ENCODE data around the gene MAGI2. TPM values are rescaled to one million over a fixed set of nuclear protein-coding genes. Genes with fewer than 3 reads are reported as not detected.

MAGI2 gene
- total RNA-seq, 1 donor from 2014 or later, result 0.38 TPM

- H3K27ac Mint-ChIP-seq, result no peak overlapping the region
- intact Hi-C loops (cut with micrococcal nuclease), result no loop called here
- no peaks in the 10 kb centered on the region for H3K9me3 Mint-ChIP-seq
- ChIA-PET POLR2A (no interaction called here), CTCF (no interaction called here)
- H3K4me1 Mint-ChIP-seq, result no peaks in the 10 kb centered on the region
- ATAC-seq (ENCODE audit: low read depth) (no peak), DNase-seq (no peak)
- no peaks in the 10 kb centered on the region for H3K36me3 Mint-ChIP-seq (ENCODE audit: low read depth)
- peaks cover 12% of the 10 kb centered on the region for H3K27me3 Mint-ChIP-seq
- no peak for TF ChIP-seq CTCF (IDR thresholded peaks at IDR 0.05)
- no peak overlapping the region for H3K4me3 Mint-ChIP-seq
Measured at GRCh38 chr7:78082556-78082955, 1370.9 kb downstream of the MAGI2 start.

- Mint-ChIP-seq H3K4me1 (no peaks in the 10 kb centered on the region), H3K36me3 (ENCODE audit: low read depth) (no peaks in the 10 kb centered on the region), H3K27me3 (peaks cover 11% of the 10 kb centered on the region), H3K9me3 (no peaks in the 10 kb centered on the region), H3K27ac (no peak overlapping the region), H3K4me3 (no peak overlapping the region)
- intact Hi-C loops (cut with micrococcal nuclease), result no loop called here
- no peak for ATAC-seq (ENCODE audit: low read depth)
- DNase-seq, result no peak
- TF ChIP-seq CTCF (IDR thresholded peaks at IDR 0.05), result no peak
- POLR2A ChIA-PET, result no interaction called here
- CTCF ChIA-PET, result no interaction called here
Measured at GRCh38 chr7:78081888-78082287, 1371.6 kb downstream of the MAGI2 start.

DNA sequence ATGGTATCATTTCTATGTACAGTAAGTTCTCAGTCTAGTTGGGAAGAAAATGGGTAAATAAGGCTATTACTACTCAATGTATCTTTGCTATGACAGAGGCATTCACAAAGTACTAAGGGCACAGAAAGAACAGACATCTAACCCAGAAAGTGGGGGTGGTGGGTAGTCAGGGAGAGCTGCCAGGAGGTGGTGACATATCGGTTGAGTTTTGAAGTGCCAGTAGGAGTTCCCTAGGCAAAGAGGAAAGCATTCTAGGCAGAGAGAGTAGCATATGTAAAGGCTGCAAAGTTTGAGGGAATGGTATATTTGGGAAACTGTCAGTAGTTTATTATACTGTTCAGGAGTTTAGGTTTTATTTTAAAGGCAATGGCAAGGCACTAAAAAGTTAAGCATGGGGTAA, 1372.1 kb downstream of the MAGI2 start:
- no peak for TF ChIP-seq CTCF (IDR thresholded peaks at IDR 0.05)
- Mint-ChIP-seq H3K27ac (no peak overlapping the region), H3K4me1 (no peaks in the 10 kb centered on the region), H3K27me3 (peaks cover 11% of the 10 kb centered on the region), H3K9me3 (no peaks in the 10 kb centered on the region), H3K4me3 (no peak overlapping the region), H3K36me3 (ENCODE audit: low read depth) (no peaks in the 10 kb centered on the region)
- ATAC-seq (ENCODE audit: low read depth), result no peak
- intact Hi-C loops (cut with micrococcal nuclease), result no loop called here
- POLR2A ChIA-PET, result no interaction called here
- DNase-seq, result no peak
- CTCF ChIA-PET, result no interaction called here

DNA sequence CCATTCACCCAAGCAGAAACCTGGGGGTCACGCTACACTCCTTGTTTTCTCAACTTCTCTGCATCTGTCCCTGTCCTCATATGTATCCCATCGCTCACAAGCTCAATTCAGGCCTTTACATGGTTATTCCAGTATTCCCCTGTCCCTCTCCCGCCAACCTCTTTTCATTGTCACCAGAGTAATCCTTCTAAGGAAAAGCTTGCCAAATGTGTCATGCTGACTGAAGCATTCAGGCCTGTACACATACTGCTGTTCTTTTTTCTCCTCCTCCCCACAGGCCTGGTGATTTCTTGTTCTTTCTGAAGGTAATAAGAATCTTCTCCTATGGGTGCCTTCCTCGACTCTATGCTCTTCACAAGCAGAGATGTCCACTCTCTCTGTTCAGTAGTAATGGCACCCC, 1372.7 kb downstream of the MAGI2 start:
- no peak for ATAC-seq (ENCODE audit: low read depth)
- POLR2A ChIA-PET, result no interaction called here
- intact Hi-C loops (cut with micrococcal nuclease), result no loop called here
- H3K4me1 Mint-ChIP-seq, result no peaks in the 10 kb centered on the region
- no peaks in the 10 kb centered on the region for H3K36me3 Mint-ChIP-seq (ENCODE audit: low read depth)
- TF ChIP-seq CTCF (IDR thresholded peaks at IDR 0.05), result no peak
- no peak for DNase-seq
- H3K27ac Mint-ChIP-seq, result no peak overlapping the region
- CTCF ChIA-PET, result no interaction called here
- peaks cover 11% of the 10 kb centered on the region for H3K27me3 Mint-ChIP-seq
- H3K4me3 Mint-ChIP-seq, result no peak overlapping the region
- no peaks in the 10 kb centered on the region for H3K9me3 Mint-ChIP-seq

GRCh38 chr7:78080241-78080640, 1373.2 kb downstream of the MAGI2 start:
- no peak for DNase-seq

More at GRCh38 chr7:78080241-78080640, 1373.2 kb downstream of the MAGI2 start:
- no peaks in the 10 kb centered on the region for H3K36me3 Mint-ChIP-seq (ENCODE audit: low read depth)
- H3K27me3 Mint-ChIP-seq, result peaks cover 11% of the 10 kb centered on the region
- CTCF ChIA-PET, result no interaction called here
- H3K4me1 Mint-ChIP-seq, result no peaks in the 10 kb centered on the region
- H3K27ac Mint-ChIP-seq, result no peak overlapping the region
- intact Hi-C loops (cut with micrococcal nuclease), result no loop called here
- H3K4me3 Mint-ChIP-seq, result no peak overlapping the region
- POLR2A ChIA-PET, result no interaction called here
- H3K9me3 Mint-ChIP-seq, result no peaks in the 10 kb centered on the region
- ATAC-seq (ENCODE audit: low read depth), result no peak
- TF ChIP-seq CTCF (IDR thresholded peaks at IDR 0.05), result no peak

Data from activated B cell treated with CpG ODN at 0.5 μM for 24 hours (primary cell).